HK-2 (cell line): ENCODE data around the gene ELOA.
A peak's percentile ranks its signal among the peaks of the same experiment; 100 is the strongest.

ENCODE experiments used
- DNase-seq: peaks from one replicate; pipeline ENCODE4 v3.0.0-alpha.2; 2018; ENCODE audit not compliant: unreplicated experiment

ELOA gene, protein sequence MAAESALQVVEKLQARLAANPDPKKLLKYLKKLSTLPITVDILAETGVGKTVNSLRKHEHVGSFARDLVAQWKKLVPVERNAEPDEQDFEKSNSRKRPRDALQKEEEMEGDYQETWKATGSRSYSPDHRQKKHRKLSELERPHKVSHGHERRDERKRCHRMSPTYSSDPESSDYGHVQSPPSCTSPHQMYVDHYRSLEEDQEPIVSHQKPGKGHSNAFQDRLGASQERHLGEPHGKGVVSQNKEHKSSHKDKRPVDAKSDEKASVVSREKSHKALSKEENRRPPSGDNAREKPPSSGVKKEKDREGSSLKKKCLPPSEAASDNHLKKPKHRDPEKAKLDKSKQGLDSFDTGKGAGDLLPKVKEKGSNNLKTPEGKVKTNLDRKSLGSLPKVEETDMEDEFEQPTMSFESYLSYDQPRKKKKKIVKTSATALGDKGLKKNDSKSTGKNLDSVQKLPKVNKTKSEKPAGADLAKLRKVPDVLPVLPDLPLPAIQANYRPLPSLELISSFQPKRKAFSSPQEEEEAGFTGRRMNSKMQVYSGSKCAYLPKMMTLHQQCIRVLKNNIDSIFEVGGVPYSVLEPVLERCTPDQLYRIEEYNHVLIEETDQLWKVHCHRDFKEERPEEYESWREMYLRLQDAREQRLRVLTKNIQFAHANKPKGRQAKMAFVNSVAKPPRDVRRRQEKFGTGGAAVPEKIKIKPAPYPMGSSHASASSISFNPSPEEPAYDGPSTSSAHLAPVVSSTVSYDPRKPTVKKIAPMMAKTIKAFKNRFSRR

DNA sequence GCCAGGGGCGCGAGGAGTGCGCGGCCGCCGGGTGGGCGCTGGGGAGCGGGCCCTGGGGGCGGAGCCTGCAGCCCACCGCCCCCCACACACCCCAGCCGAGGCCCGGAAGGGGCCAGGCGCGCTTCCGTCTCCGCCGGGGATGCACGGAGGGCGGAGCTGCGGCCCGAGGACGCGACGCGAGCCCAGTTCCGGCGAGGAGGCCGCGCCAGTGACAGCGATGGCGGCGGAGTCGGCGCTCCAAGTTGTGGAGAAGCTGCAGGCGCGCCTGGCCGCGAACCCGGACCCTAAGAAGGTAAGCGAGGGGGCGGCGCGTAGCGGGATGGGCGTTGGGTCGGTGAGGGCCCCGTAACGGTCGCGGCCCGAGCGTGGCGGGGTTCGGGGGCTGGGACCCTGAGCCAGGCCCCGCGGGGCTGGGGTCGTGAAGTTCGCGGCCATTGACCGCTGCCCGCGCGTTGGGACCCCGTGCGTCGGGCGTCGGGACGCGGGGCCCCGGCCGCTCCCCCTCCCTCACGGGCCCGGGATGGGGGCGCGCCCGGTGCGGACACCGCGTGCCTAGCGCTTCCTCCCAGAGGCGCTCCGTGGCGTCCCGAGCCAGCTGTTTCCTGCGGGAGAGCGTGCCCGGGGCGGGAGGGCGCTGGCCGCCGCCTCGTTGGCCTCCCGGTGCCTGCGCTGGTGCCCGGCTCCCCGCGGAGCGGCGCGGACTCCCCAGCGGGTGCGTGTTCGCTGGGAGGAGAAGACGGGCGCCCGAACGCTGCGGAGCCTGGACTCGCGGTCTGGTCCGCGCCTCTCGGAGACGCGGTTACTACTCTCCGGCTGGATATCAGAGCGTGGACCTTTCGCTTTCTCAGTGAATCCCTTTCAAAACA lies at the start of gene ELOA:
Gene ELOA (plus strand): TSS at position 185 of the 866 bp plus-strand sequence. CDS start 33 bp downstream, at position 218.
- DNase-seq = peak; percentile 71

DNA sequence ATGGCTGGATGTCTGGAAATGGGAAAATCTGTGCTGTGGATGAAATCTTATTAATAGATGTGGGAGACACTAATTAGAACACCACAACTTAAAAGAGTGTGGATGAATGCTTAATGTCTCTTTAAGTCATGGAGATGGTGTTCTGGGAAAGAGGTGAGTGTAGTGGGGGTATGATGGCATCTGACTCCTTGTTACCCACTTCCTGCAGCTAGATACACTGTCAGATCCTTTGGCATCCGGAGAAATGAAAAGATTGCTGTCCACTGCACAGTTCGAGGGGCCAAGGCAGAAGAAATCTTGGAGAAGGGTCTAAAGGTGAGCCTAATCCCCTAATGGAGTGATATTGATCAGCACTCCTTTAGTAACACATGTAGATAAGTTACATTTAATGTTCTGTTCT lies 49.7 kb upstream of the ELOA start:
- DNase-seq = no peak

DNA sequence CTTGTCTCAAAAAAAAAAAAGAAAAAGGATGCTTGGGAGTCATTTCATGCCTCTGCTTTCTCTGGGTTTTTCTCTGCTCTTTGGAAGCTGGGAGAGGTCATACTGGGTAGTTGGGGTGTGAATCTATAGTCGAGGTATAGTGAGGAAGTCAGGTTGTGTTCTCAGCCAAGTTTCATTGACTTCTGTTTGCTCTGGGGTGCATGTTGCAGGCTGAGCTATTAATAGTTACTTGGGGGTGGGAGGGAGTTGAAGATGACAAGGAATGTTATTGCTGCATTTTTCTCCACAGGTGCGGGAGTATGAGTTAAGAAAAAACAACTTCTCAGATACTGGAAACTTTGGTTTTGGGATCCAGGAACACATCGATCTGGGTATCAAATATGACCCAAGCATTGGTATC lies 48.9 kb upstream of the ELOA start:
- no peak for DNase-seq

DNA sequence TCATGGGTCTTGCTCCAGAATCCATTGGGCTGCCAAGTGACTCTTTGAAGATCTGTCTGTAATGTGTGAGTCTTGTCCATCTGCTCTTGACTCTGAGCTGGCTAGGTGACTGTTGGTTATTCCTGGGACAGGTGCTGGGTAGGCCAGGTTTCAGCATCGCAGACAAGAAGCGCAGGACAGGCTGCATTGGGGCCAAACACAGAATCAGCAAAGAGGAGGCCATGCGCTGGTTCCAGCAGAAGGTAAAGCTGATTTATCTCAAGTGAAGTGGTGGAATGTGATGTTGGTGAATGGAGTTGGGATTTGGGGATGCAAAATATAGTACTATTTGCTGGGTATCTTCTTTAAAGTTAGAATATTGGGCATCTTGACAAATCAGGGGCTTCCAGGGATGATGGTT lies 47.6 kb upstream of the ELOA start:
- DNase-seq = no peak

DNA sequence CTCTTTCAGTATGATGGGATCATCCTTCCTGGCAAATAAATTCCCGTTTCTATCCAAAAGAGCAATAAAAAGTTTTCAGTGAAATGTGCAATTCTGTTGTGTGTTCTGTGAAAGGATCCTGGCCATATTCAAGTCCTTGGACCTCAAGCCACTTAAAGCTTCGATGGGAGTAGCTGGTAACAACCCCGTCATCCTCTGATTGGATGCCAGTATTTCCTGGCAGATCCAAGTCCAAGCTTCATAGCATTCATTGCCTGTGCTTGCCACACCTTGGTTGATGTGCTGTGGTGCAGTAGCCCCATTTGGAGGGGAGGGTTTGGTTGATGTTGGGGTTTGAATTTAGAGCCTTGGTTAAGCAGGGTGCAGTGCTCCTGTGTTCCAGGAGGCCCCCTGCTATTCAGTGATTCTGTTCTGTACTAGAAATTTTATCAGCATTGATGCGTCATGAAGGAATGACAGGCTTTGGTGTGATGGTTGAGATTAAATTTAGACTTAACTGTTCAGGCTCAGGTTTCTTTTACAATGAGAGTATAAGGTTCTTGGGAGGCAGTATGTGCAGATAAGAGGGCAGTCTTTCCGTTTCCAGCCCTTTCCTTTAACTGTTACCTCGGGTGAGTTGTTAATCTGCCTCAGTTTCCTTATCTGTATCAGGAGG lies 46.8 kb upstream of the ELOA start:
- DNase-seq = no peak

DNA sequence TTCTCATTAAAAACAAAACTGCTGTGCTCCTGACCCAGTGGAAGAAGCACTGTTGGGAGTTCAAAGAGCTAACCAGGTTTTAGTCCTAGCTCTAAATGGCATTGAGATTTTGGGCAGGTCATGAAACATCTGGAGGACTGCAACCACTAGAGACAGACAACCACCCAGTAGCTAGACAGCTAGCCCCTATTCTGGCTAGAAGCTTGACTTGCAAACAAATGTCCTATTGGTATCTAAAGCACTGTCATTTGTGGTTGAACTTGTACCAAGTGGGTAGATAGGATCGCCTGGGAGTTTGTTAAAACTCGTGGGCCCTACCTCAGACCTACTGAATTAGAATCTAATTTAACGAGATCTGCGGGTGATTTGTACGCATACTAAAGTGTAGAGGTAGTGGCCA lies 44.8 kb upstream of the ELOA start:
- no peak for DNase-seq

DNA sequence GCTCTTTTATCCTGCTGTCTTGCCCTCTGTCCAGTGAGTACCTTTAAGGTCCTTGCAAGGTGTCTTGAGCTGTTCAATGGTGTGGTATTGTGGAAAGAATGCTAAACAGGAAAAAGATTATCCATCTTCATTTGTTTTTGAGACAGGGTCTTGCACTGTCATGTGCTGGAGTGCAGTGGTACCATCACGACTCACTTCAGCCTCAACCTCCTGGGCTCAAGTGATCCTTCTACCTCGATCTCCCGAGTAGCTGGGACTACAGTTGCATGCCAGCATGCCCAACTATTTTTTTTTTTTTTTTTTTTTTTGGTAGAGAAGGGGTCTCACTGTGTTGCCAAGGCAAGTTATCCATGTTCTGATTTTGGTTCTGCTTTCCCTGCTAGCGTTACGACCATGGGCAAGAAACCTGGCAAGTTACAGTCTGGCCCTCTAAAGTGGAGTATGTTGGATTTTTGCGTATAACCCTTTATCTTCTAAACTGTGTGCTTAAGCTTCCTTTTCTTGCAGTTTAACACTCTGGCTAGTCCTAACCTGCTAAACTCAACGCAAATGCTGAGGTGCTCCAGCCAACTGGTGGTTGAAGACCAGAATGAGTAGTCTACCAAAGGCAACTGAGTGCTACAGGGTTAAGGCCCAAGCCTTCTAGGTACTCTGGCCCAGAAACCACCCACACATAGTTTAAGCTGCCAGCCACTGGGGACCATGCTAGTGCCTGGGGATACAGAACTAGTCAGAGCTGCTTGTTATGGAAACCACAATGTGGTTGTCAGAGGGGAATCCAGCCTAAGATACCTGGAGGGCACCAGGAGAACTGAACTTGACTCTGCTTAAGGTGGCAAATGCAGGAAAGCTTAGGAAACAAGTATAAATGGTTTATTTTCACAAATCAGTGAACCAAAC lies 43.7 kb upstream of the ELOA start:
- no peak for DNase-seq

DNA sequence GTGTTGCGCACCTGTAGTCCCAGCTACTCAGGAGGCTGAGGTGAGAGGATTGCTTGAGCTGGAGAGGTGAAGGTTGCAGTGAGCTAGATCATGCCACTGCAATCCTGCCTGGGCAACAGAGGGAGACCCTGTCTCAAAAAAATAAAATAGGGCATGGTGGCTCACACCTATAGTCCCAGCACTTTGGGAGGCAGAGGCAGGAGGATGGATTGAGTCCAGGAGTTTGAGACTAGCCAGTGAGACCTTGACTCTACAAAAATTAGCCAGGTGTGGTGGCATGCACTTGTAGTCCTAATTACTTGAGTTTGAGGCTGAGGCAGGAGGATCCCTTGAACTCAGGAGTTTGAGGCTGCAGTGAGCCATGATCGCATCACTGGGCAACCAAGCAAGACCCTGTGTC lies 42.0 kb upstream of the ELOA start:
- DNase-seq = no peak

DNA sequence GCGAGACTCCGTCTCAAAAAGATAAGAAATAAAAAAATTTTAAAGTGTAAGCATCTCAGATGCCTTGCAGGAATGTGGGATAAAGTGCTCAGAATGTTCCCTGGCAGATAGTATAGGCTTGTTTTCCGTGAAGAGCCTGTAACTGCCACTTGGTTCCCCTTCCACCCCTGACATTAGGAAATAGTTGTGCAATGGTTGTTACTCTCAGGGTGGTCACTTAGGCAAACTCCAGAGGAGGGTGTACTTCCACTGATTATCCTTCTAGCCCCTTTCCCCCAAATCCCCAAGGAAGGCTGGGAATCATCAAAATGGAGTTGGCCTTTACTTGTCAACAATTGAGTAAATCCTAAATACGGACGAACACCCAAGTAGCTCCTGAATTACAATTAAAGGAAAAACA lies 41.3 kb upstream of the ELOA start:
- no peak for DNase-seq

DNA sequence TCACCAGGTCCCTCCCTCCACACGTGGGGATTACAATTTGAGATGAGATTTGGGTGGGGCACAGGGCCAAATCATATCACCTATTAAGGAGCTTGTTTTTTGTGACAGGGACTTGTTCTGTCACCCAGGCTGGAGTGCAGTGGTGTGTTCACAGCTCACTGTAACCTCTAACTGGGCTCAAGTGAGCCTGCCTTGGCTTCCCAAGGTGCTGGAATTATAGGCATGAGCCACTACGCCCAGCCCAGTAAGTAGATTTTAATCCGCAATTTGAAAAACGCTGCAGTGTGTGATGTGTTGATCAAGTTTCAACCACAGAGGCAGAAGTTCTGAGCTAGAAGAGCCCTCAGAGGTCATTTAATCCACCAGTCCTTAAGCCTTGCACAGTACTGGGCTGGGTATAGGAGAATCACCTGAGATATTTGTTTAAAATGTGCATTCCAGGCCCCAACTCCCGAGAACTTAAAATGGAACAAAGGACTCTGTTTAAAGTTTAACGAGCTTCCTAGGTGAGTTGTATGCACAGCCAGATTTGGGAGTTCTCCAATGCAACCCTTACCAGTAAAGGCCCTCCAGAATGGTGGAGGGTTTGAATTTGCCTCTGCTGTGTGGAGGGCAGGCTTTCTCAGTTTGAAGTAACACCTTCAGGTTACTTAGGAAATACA lies 38.3 kb upstream of the ELOA start:
- no peak for DNase-seq

DNA sequence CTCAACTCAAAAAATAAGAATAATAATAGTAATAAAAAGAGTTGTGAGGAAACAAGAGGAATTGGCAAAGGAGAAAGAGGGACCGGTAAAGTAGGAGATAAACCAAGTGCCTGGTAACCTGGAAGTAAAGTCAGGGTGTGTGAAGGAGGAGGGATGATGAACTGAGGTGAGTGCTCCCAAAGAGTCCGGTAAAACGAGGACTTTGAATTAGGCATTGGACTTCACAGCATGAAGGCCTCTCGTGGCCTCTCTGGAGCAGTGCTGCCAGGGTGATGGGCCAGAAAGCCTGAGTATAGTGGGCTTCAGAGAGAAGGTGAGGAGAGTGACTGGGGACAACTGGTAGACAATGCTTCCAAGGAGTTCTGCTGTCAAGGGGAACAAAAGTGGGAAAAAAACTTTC lies 34.0 kb upstream of the ELOA start:
- no peak for DNase-seq

DNA sequence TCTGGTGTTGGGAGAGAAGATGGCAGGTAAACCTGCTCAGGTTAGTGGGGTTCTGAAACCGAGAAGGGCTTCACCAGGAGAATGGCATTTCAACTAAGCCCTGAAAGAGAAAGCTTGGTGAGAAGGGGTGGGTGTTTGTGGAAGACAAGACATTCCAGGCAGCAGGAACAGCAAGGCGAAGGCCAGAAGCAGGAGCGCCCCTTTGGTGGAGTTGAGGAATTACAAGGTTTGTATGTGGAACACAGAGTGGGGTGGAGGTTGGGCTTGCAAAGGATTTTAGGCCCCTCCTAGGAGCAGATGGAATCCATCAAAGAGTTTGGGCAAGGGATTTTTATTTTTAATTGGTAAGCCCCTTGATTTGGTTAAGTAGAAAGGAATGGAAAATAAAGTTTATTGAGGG lies 24.8 kb upstream of the ELOA start:
- DNase-seq = peak; percentile 43

DNA sequence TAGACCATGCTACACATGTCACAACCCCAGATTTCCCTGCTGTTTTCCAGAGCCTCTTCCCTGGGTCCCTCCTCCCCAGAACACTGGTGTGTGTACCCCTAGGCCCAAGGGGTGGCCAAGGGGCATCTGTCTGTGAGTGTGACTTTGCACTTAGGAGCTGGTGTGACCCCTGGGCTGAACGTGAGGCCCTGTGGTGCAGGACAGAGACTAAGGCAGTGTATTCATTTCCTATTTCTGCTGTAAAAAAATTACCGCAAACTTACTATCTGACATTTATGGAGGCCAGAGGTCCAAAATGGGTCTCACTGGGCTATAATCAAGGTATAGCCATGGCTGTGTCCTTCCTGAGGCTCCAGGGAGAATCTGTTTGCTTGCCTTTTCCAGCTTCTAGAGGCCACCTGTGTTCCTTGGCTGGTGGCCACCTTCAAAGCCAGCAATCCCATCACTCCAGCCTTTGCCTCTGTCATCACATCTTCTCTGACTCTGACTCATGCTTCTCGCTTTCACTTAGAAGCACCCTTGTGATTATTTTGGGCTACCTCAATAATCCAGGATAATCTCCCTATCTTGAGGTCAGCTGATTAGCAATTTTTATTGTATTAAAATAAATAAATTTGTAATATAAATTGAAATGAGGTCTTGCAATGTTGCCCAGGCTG lies 24.0 kb upstream of the ELOA start:
- no peak for DNase-seq

DNA sequence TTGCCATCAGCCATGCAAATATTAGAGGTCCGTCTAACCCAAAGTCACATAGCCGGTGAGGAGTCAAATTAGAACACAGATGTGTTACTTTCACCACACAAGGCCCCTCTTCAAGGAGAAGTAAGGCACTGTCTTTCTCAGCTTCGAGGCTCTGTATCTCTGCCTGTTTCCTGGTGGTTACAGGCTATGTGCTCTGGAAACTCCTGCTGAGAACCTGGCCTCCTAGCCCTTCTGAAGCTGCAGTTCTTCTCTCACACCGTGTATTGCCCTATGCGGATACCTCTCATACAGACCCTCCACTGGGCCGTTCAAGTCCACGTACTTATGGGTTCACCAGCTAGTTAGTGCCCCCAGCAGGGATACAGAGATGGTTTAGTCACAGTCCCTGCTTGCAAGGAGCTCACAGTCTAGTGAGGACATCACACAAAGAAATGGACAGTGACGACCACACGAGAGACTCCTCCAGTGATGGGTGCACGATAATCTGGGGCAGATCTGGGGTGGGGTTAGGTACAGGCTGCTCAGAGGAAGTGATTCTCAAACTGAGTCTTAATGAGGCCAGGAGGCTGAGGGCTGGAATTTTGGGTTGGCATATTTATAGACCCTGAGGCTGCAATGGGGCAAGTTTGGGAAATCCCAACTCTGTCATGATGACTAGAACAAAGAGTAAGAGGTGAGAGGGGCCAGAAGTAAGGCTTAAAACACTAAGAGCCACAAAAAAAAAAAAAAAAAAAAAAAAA lies 22.8 kb upstream of the ELOA start:
- DNase-seq = no peak

DNA sequence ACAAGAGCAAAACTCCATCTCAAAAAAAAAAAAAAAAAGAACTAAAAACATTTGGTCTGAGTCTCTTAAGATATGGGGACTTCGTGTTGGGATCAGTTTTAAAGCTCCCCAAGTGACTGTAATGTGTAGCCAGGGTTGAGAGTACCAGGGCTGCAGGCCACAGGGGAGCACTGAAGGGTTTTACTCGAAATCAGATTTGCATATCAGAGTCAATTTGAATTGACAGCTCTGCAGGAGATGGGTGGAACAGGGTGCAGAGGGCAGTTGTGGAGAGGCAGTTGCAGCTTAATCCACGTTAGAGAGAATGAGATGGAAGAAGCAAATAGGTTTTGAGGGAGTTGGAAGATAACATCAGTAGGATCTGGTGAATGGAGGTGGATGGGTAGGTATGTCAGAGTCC lies 20.6 kb upstream of the ELOA start:
- no peak for DNase-seq

DNA sequence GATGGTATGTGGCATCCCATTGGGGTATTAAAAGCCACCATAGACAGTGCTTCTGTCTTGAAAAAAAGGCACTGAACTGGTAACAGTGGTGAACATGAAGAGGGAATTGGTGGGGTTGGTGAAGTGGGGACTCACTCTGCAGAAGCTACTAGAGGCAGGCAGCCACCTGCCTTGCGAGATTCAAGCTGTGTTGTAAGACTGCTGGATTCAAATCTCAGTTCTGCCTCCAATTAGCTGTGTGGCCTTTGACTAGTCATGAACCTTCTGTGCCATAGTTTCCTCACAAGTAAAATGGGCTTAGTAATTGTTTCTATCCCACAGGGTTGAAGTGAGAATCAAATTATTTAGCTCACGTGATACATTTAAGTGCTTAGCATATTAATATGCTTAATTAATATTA lies 16.6 kb upstream of the ELOA start:
- DNase-seq = no peak

DNA sequence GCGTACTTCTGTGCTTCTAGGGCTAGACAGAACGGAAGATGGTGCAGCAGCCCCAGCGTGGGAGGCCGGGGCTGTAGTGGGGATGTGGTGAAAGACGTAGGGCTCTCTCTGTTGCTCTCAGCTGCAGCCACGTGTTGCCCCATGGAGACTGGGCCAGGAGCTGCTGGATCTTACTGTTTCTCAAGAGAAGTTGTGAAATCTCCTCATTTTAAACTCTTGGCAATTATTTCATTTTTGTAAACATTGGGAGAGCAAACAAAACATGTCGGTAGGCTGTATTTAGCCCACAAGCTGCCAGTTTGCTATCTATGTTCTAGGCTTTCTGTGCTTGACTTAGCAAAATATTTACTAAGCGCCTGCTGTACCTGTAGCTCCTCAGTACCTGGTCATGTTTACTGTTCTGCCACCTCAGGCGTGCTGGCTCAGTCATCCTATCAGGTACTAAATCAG lies 15.9 kb upstream of the ELOA start:
- DNase-seq = no peak

DNA sequence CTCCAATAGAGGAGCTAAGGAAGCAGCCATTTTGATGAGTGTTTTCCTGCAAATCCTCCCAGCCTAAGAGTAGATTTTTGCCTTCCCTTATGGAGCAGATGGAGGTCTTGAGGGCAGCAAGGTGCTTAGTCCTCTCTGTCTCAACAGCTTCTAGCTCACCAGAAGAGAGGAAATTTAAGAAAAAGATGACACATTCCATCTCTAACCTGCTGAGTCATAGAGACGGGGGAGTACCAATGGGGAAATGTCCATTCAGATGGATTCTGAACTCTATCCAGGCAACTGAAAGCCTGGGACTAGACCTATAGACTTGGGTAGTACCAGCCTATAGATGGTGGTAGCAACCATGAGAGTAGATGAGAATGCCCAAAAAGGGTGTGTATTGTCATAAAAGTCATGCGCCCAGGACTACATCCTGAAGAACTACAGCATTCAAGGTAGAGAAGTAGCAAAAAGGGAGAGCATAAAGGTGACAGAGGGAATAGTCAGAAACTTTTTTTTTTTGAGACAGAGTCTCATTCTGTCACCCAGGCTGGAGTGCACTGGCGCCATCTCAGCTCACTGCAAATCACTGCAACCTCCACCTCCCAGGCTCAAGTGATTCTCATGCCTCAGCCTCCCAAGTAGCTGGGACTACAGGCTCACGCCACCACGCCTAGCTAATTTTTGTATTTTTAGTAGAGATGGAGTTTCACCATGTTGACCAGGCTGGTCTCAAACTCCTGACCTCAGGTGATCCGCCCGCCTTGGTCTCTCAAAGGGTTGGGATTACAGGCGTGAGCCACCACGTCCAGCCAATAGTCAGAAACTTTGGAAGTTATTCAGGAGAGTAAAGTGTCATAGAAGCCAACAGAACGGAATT lies 10.7 kb upstream of the ELOA start:
- DNase-seq = no peak
